ENCODE data around the gene PHF21B. TPM values are rescaled to one million over a fixed set of nuclear protein-coding genes. Genes with fewer than 3 reads are reported as not detected.

The PHF21B gene
- total and polyA plus RNA-seq, 2 of the 8 experiments (the other 6 are each of a cell fraction or from before 2014, with no cell fraction given) = 19.3 to 68.1 TPM

GRCh38 chr22:44892243-44892642 lies 117.6 kb downstream of the PHF21B start (continued):
- TF ChIP-seq CHD7 (IDR thresholded peaks at IDR 0.05; ENCODE audit: insufficient replicate concordance, low read length) (no peak), MAX (IDR thresholded peaks at IDR 0.05) (no peak), CBX5 (IDR thresholded peaks at IDR 0.05; ENCODE audit: low read depth, low read length) (no peak), MAFK (IDR thresholded peaks at IDR 0.05; ENCODE audit: low read depth, low read length) (no peak), BCL11A (IDR thresholded peaks at IDR 0.05; ENCODE audit: low read depth in 2 of 2, low read length in 2 of 2) (no peak), TCF12 (IDR thresholded peaks at IDR 0.05; ENCODE audit: low read depth, low read length) (no peak), TAF1 (IDR thresholded peaks at IDR 0.05; ENCODE audit: low read depth, low read length) (no peak), YY1 (IDR thresholded peaks at IDR 0.05; ENCODE audit: low read depth, low read length) (no peak), CHD1 (IDR thresholded peaks at IDR 0.05; ENCODE audit: low read depth, low read length) (no peak), KDM5A (IDR thresholded peaks at IDR 0.05; ENCODE audit: low read length) (no peak), EZH2 (IDR thresholded peaks at IDR 0.05; ENCODE audit: low read depth, low read length, severe bottlenecking) (no peak), TBP (IDR thresholded peaks at IDR 0.05; ENCODE audit: low read depth, low read length) (no peak), BRCA1 (IDR thresholded peaks at IDR 0.05; ENCODE audit: low read depth, low read length) (no peak)

Measured in H1 (cell line).